ENCODE measurements around the gene HTRA3.

- TF ChIP-seq CTCF (IDR thresholded peaks at IDR 0.05; ENCODE audit: insufficient read depth, low read length, poor library complexity, severe bottlenecking) (no peak), EZH2phosphoT487 (conservative IDR thresholded peaks at IDR 0.05; ENCODE audit: low read length) (no peak)
Observed at GRCh38 chr4:8303485-8304281, 34.1 kb downstream of the HTRA3 start.

Data from SU-DHL-6 (cell line).